A673 (cell line): ENCODE measurements around the gene GPR161. TPM values are rescaled to one million over a fixed set of nuclear protein-coding genes. Genes with fewer than 3 reads are reported as not detected.
"Not testable (repeated sequence)": the region's sequence is repeated elsewhere in the genome, so short reads cannot be mapped to it uniquely, and the experiment has no call there.

Experiments used
- BruUV-seq: library from RNA; stranded (reverse); fragments of 400-500 nt; replicated peaks from 2 replicates; lab custom pipeline; 2021; lab: Mats Ljungman, UMichigan
- CTCF ChIA-PET: fragments of 300-600 bp; sonication (Branson Sonifier 250); formaldehyde crosslinking; loops from one replicate; lab custom pipeline; 2022; ENCODE audit warnings: antibody characterized with exemption; lab: Charles Lee
- POLR2A ChIA-PET: fragments of 300-600 bp; sonication (Branson Sonifier 250); formaldehyde crosslinking; loops from one replicate; lab custom pipeline; 2022; ENCODE audit warnings: antibody characterized with exemption; ENCODE audit not compliant: low non-redundant PET; lab: Charles Lee
- DNase-seq: peaks from one replicate; pipeline ENCODE4 v3.0.0-alpha.2; 2015; ENCODE audit warnings: low spot score
- H3K27ac ChIP-seq: fragments of 200-600 bp; sonication (generic); 2 replicates; pipeline ENCODE4 v1.5.1; 2016; ENCODE audit warnings: mixed run types, low read depth, mild to moderate bottlenecking, mixed read lengths, antibody characterized with exemption, low read length; ENCODE audit not compliant: poor library complexity, severe bottlenecking
- H3K27me3 ChIP-seq: fragments of 200-600 bp; sonication (generic); replicated peaks from 2 replicates; pipeline ENCODE4 v1.6.1; 2017; ENCODE audit warnings: mixed run types, low read depth, mild to moderate bottlenecking, mixed read lengths, antibody characterized with exemption, low read length; ENCODE audit not compliant: insufficient read depth, poor library complexity
- H3K36me3 ChIP-seq: fragments of 200-600 bp; sonication (generic); 2 replicates; pipeline ENCODE4 v1.6.1; 2016; ENCODE audit warnings: mixed run types, mild to moderate bottlenecking, mixed read lengths, antibody characterized with exemption, low read length; ENCODE audit not compliant: insufficient read depth, poor library complexity, severe bottlenecking
- H3K4me1 ChIP-seq: fragments of 200-600 bp; sonication (generic); 2 replicates; pipeline ENCODE4 v1.6.1; 2017; ENCODE audit warnings: mixed run types, mild to moderate bottlenecking, mixed read lengths, antibody characterized with exemption, low read length; ENCODE audit not compliant: insufficient read depth, poor library complexity, severe bottlenecking
- H3K4me3 ChIP-seq: fragments of 200-600 bp; sonication (generic); 2 replicates; pipeline ENCODE4 v1.5.1; 2016; ENCODE audit warnings: low read depth, mixed run types, mild to moderate bottlenecking, mixed read lengths, low read length; ENCODE audit not compliant: poor library complexity, severe bottlenecking
- H3K9me3 ChIP-seq: fragments of 200-600 bp; sonication (generic); 2 replicates; pipeline ENCODE4 v1.6.1; 2016; ENCODE audit warnings: mixed run types, low read depth, mild to moderate bottlenecking, mixed read lengths, antibody characterized with exemption, low read length; ENCODE audit not compliant: poor library complexity, severe bottlenecking
- EZH2 ChIP-seq: fragments of 200-600 bp; sonication (generic); IDR thresholded peaks from 2 replicates; pipeline ENCODE4 v1.6.1; 2017; ENCODE audit warnings: borderline replicate concordance, low read depth, mild to moderate bottlenecking, mixed read lengths, antibody characterized with exemption, low read length; ENCODE audit not compliant: poor library complexity, severe bottlenecking
- intact Hi-C: fragments of 100-400 bp; cut with micrococcal nuclease; formaldehyde crosslinking; loops from one replicate; pipeline ENCODE4 v1.10.0; 2022; ENCODE audit not compliant: unreplicated experiment
- total RNA-seq: library from RNA; stranded (reverse); gene quantifications from 2 replicates; pipeline ENCODE4 v1.2.3, GENCODE V29; 2021
- TF ChIP-seq, protein P1 (sequence below): fragments of 300-800, 200-600 bp; sonication (generic); conservative IDR thresholded peaks from 2 replicates; pipeline ENCODE4 v1.5.1; 2017; ENCODE audit warnings: low read depth, mild to moderate bottlenecking, antibody characterized with exemption, low read length, moderate library complexity, mixed read lengths

The GPR161 gene
- total RNA-seq, 1 experiment from 2014 or later = 17.4 TPM

DNA sequence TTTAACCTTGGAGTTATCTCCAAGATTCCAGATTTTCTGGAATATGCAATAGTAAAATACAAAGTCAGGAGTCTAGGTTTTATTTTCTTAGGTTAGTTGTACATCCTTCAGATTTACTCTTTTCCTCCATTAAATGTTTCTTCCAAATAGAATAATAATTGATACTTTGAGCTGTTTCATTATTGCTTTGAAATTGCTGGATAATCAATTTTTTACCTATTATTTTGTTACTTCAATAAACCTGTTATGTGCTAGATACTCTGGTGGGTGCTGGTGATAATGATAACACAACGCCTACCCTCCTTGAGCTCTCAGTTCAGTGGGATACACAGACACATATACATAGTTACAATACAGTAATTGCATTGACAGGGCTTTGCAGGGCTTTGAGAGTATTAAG, 79.4 kb downstream of the GPR161 start:
- POLR2A ChIA-PET = no interaction called here
- CTCF ChIA-PET = no interaction called here
- intact Hi-C loops = no loop called here

DNA sequence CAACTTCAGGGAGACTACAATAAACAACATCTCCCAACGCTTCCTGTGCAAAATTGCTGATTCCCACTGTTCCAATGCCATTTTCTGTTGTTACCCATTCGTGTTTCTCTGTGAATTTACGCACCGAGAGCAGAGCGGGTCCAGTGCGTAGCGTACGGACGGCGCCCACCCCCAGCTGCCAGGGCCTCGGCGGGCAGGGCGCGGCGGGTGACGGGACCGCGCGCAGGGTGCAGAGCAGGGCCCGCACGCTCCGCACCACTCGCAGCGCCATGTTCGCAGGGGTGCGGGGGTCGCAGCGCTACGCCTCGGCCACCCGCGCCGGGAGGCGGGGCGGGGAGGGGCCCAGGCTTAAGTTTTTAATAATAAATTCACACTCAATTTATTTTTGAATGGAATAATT, 80.6 kb downstream of the GPR161 start:
- H3K4me1 ChIP-seq, H3K9me3 ChIP-seq, DNase-seq, POLR2A ChIA-PET, H3K4me3 ChIP-seq, H3K27me3 ChIP-seq, H3K36me3 ChIP-seq, BruUV-seq, CTCF ChIA-PET, intact Hi-C loops, H3K27ac ChIP-seq: not testable (repeated sequence)

More for the DNA sequence above, 79.4 kb downstream of the GPR161 start:
- Histone ChIP-seq H3K4me3 (no peak overlapping the region), H3K4me1 (no peaks in the 10 kb centered on the region), H3K27me3 (no peaks in the 10 kb centered on the region), H3K9me3 (no peaks in the 10 kb centered on the region), H3K27ac (no peak overlapping the region), H3K36me3 (no peaks in the 10 kb centered on the region)
- BruUV-seq = no TSS peak
- DNase-seq = no peak
- TF ChIP-seq, protein P1, sequence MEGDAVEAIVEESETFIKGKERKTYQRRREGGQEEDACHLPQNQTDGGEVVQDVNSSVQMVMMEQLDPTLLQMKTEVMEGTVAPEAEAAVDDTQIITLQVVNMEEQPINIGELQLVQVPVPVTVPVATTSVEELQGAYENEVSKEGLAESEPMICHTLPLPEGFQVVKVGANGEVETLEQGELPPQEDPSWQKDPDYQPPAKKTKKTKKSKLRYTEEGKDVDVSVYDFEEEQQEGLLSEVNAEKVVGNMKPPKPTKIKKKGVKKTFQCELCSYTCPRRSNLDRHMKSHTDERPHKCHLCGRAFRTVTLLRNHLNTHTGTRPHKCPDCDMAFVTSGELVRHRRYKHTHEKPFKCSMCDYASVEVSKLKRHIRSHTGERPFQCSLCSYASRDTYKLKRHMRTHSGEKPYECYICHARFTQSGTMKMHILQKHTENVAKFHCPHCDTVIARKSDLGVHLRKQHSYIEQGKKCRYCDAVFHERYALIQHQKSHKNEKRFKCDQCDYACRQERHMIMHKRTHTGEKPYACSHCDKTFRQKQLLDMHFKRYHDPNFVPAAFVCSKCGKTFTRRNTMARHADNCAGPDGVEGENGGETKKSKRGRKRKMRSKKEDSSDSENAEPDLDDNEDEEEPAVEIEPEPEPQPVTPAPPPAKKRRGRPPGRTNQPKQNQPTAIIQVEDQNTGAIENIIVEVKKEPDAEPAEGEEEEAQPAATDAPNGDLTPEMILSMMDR = no peak
- TF ChIP-seq EZH2 = no peak

DNA sequence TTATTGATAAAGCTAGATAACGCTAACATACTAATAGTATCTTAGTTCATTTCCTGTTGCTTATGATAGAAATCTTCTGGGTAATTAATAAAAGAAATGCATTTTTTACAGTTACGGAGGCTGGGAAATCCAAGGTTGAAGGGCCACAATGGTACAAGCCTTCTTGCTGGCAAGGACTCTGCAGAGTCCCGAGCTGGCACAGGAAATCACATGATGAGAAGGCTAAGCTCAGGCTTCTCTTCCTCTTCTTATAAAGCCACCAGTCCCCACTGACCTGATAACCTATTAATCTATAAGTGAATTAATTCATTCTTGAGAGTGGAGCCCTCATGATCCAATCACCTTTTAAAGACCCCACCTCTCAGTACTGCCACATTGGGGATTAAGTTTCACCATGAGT, 82.6 kb downstream of the GPR161 start:
- POLR2A ChIA-PET = no interaction called here
- Histone ChIP-seq H3K4me1 (peaks cover 7% of the 10 kb centered on the region), H3K36me3 (no peaks in the 10 kb centered on the region), H3K9me3 (no peaks in the 10 kb centered on the region), H3K27me3 (no peaks in the 10 kb centered on the region), H3K27ac (no peak overlapping the region), H3K4me3 (no peak overlapping the region)
- TF ChIP-seq EZH2 = no peak
- TF ChIP-seq, protein P1 = no peak
- intact Hi-C loops = no loop called here
- DNase-seq = no peak
- BruUV-seq = no TSS peak
- CTCF ChIA-PET = no interaction called here

DNA sequence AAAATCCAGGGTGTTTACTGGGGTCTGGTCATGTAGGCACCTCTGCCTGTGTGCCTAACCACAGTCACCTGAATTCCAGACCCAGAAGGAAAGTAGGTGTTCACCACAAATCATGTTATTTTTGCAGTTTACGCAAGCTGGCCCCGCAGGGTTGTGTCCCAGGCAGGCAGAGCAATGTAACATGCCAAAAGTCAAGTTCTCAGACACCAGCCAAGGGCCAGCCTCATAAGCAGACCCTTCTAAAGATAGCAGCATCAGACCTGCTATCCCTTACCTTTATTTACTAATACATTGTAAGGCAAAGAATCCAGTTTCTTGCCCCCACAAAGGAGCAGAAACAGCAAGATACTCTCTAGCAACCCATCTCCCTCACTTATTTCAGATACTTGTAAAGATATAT, 83.0 kb downstream of the GPR161 start:
- Histone ChIP-seq H3K36me3 (no peaks in the 10 kb centered on the region), H3K4me3 (no peak overlapping the region), H3K27ac (no peak overlapping the region), H3K27me3 (no peaks in the 10 kb centered on the region), H3K4me1 (peaks cover 7% of the 10 kb centered on the region), H3K9me3 (no peaks in the 10 kb centered on the region)
- no peak for TF ChIP-seq EZH2
- TF ChIP-seq, protein P1 = no peak
- intact Hi-C loops = no loop called here
- BruUV-seq = no TSS peak
- DNase-seq = no peak
- ChIA-PET POLR2A (no interaction called here), CTCF (no interaction called here)
